ENCODE measurements around the gene KCNJ16.

GRCh38 chr17:70183508-70183907, 108.5 kb downstream of the KCNJ16 start:
- TF ChIP-seq EZH2 (IDR thresholded peaks at IDR 0.05; ENCODE audit: insufficient read depth, poor library complexity, severe bottlenecking) (no peak), EZH2phosphoT487 (IDR thresholded peaks at IDR 0.05; ENCODE audit: insufficient read depth, low read depth) (no peak)
